ENCODE measurements around the gene UBE2O.

GRCh38 chr17:76440751-76441362 is 12.1 kb downstream of the UBE2O start:
- no peak for TF ChIP-seq CTCF (conservative IDR thresholded peaks at IDR 0.05; ENCODE audit: low read depth in 2 of 2)
- no peak for TF ChIP-seq POLR2AphosphoS5 (IDR thresholded peaks at IDR 0.05; ENCODE audit: low read depth)
- TF ChIP-seq EZH2phosphoT487 (IDR thresholded peaks at IDR 0.05; ENCODE audit: unreplicated experiment), result no peak
- TF ChIP-seq STAT1 (IDR thresholded peaks at IDR 0.05; ENCODE audit: unreplicated experiment), result no peak
- TF ChIP-seq EZH2 (IDR thresholded peaks at IDR 0.05; ENCODE audit: low read depth, unreplicated experiment), result no peak
- no peak for TF ChIP-seq CREB1 (CRISPR knock-in tag; IDR thresholded peaks at IDR 0.05; ENCODE audit: low read depth)
- TF ChIP-seq JUNB (IDR thresholded peaks at IDR 0.05; ENCODE audit: unreplicated experiment), result no peak
- TF ChIP-seq ZNF114 (CRISPR knock-in tag; IDR thresholded peaks at IDR 0.05), result no peak
- TF ChIP-seq ETS1 (IDR thresholded peaks at IDR 0.05), result no peak

Measured in GM23338 (cell line).